GM12875 (cell line): Measurements from ENCODE around the gene GSG1.

Source experiments
- H3K4me3 ChIP-seq: one replicate; pipeline ENCODE4 v1.5.1; 2011; ENCODE audit warnings: low read depth, low read length, control low read depth
- CTCF ChIP-seq: IDR thresholded peaks from 2 replicates; pipeline ENCODE4 v1.5.1; 2011; ENCODE audit warnings: low read depth, mild to moderate bottlenecking, control low read depth, inconsistent platforms, low read length, moderate library complexity, borderline replicate concordance; ENCODE audit not compliant: insufficient read depth

The GSG1 gene

GRCh38 chr12:13074396-13075117, 28.9 kb downstream of the GSG1 start:
- no peak overlapping the region for H3K4me3 ChIP-seq
- TF ChIP-seq CTCF = no peak

- no peak overlapping the region for H3K4me3 ChIP-seq
- TF ChIP-seq CTCF = no peak
Measured at GRCh38 chr12:13073173-13073572, 30.3 kb downstream of the GSG1 start.

GRCh38 chr12:13071305-13072280, 31.9 kb downstream of the GSG1 start:
- TF ChIP-seq CTCF = no peak
- no peak overlapping the region for H3K4me3 ChIP-seq

- H3K4me3 ChIP-seq = no peak overlapping the region
Measured at GRCh38 chr12:13069380-13069779, 34.1 kb downstream of the GSG1 start.

GRCh38 chr12:13067322-13067721, 36.1 kb downstream of the GSG1 start:
- TF ChIP-seq CTCF = no peak
- no peak overlapping the region for H3K4me3 ChIP-seq

More at GRCh38 chr12:13069380-13069779, 34.1 kb downstream of the GSG1 start:
- no peak for TF ChIP-seq CTCF

- no peak overlapping the region for H3K4me3 ChIP-seq
- no peak for TF ChIP-seq CTCF
Measured at GRCh38 chr12:13066459-13066858, 37.0 kb downstream of the GSG1 start.
